Measurements from ENCODE around the gene CHERP. TPM values are rescaled to one million over a fixed set of nuclear protein-coding genes. Genes with fewer than 3 reads are reported as not detected.

CHERP gene
- total RNA-seq, 1 donor from 2014 or later = 70.8 TPM

- Mint-ChIP-seq H3K36me3 (peaks cover 3% of the 10 kb centered on the region), H3K27ac (peak overlapping the region; percentile 98), H3K27me3 (no peaks in the 10 kb centered on the region), H3K9me3 (no peaks in the 10 kb centered on the region), H3K4me3 (peak overlapping the region; percentile 98), H3K4me1 (ENCODE audit: unreplicated experiment) (peaks cover 17% of the 10 kb centered on the region)
- TF ChIP-seq, protein P1, sequence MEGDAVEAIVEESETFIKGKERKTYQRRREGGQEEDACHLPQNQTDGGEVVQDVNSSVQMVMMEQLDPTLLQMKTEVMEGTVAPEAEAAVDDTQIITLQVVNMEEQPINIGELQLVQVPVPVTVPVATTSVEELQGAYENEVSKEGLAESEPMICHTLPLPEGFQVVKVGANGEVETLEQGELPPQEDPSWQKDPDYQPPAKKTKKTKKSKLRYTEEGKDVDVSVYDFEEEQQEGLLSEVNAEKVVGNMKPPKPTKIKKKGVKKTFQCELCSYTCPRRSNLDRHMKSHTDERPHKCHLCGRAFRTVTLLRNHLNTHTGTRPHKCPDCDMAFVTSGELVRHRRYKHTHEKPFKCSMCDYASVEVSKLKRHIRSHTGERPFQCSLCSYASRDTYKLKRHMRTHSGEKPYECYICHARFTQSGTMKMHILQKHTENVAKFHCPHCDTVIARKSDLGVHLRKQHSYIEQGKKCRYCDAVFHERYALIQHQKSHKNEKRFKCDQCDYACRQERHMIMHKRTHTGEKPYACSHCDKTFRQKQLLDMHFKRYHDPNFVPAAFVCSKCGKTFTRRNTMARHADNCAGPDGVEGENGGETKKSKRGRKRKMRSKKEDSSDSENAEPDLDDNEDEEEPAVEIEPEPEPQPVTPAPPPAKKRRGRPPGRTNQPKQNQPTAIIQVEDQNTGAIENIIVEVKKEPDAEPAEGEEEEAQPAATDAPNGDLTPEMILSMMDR (conservative IDR thresholded peaks at IDR 0.05) = no peak
- no peak for DNase-seq (ENCODE audit: extremely low spot score, unreplicated experiment)
Observed at GRCh38 chr19:16573296-16573695, 31.1 kb upstream of the CHERP start.

DNA sequence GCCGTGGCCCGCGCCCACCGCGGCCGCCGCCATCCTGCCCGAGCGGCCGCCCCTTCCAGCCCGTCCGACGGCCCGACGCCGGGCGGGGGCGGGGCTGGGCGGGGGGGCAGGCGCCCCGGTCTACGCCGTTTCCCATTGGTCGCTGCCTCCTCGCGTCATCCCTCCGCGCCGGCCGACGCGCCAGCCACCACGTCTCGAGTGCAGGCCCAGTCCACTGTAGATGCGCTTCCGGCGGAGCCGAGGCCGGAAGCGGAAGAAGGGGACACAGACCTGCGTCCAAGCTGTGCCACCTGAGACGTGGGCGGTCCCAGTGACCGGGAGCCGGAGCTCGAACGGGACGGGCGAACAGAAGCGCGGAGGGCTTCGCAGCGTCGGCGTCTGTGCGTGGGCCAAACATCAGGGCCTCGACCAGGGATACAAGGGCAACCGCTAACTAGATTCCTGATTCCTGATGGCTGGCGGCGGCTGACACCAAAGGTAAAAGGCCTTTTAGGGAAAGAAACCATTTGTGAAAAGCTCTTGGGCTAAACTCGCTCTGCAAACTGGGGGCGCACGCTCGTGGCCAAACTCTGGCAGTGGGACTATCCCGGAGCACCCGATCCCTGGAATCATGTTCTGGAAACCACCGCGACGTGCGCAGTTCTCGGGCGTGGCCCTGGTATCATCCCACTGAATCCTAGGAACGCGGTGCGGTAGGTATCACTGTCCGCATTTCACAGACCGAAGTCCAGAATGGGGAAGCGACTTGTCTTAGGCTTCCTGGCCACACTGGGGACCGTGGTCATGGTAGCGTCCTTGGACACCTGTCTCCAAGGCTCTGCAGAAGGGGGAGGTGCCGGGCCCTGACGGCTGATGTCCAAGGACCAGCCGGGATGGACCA is 30.3 kb upstream of the CHERP start, which contains the start of gene SLC35E1:
TSS of gene SLC35E1 (minus strand) at position 84 of the 880 bp plus-strand sequence. CDS start at position 33, 51 bp downstream.
- Mint-ChIP-seq H3K36me3 (peaks cover 3% of the 10 kb centered on the region), H3K27ac (peak within 1 kb of the TSS; percentile 98), H3K4me3 (peak within 1 kb of the TSS; percentile 98), H3K4me1 (ENCODE audit: unreplicated experiment) (peaks cover 17% of the 10 kb centered on the region), H3K27me3 (no peaks in the 10 kb centered on the region), H3K9me3 (no peaks in the 10 kb centered on the region)
- DNase-seq (ENCODE audit: extremely low spot score, unreplicated experiment) = peak; percentile 96
- TF ChIP-seq, protein P1 (conservative IDR thresholded peaks at IDR 0.05) = no peak

GRCh38 chr19:16571822-16572331 is 29.6 kb upstream of the CHERP start:
- Mint-ChIP-seq H3K4me3 (peak overlapping the region; percentile 84), H3K27ac (no peak overlapping the region), H3K36me3 (peaks cover 4% of the 10 kb centered on the region), H3K9me3 (no peaks in the 10 kb centered on the region), H3K4me1 (ENCODE audit: unreplicated experiment) (peaks cover 17% of the 10 kb centered on the region), H3K27me3 (no peaks in the 10 kb centered on the region)
- DNase-seq (ENCODE audit: extremely low spot score, unreplicated experiment) = no peak
- TF ChIP-seq, protein P1 (conservative IDR thresholded peaks at IDR 0.05) = no peak

GRCh38 chr19:16571283-16571682 is 29.0 kb upstream of the CHERP start:
- Mint-ChIP-seq H3K27ac (peak overlapping the region; percentile 23), H3K27me3 (no peaks in the 10 kb centered on the region), H3K36me3 (peaks cover 10% of the 10 kb centered on the region), H3K9me3 (no peaks in the 10 kb centered on the region), H3K4me1 (ENCODE audit: unreplicated experiment) (peaks cover 17% of the 10 kb centered on the region), H3K4me3 (peak overlapping the region; percentile 84)
- TF ChIP-seq, protein P1 (conservative IDR thresholded peaks at IDR 0.05) = no peak
- DNase-seq (ENCODE audit: extremely low spot score, unreplicated experiment) = no peak

GRCh38 chr19:16569609-16570320 is 27.5 kb upstream of the CHERP start:
- DNase-seq (ENCODE audit: extremely low spot score, unreplicated experiment) = no peak
- peaks cover 20% of the 10 kb centered on the region for H3K4me1 Mint-ChIP-seq (ENCODE audit: unreplicated experiment)
- H3K36me3 Mint-ChIP-seq = peaks cover 12% of the 10 kb centered on the region
- no peaks in the 10 kb centered on the region for H3K27me3 Mint-ChIP-seq
- peak overlapping the region; percentile 67 for H3K4me3 Mint-ChIP-seq
- TF ChIP-seq, protein P1 (conservative IDR thresholded peaks at IDR 0.05) = no peak
- no peaks in the 10 kb centered on the region for H3K9me3 Mint-ChIP-seq
- H3K27ac Mint-ChIP-seq = peak overlapping the region; percentile 51
